HG02943 (cell line): ENCODE data around the gene ACOT2.
"Not testable (repeated sequence)": the region's sequence is repeated elsewhere in the genome, so short reads cannot be mapped to it uniquely, and the experiment has no call there.

ENCODE experiments used
- ATAC-seq: cut with Tn5 transposase; IDR thresholded peaks from one replicate; pipeline ENCODE4 v1.9.1; 2021; ENCODE audit warnings: mild to moderate bottlenecking, low read depth, moderate library complexity; ENCODE audit not compliant: unreplicated experiment

Gene ACOT2, protein sequence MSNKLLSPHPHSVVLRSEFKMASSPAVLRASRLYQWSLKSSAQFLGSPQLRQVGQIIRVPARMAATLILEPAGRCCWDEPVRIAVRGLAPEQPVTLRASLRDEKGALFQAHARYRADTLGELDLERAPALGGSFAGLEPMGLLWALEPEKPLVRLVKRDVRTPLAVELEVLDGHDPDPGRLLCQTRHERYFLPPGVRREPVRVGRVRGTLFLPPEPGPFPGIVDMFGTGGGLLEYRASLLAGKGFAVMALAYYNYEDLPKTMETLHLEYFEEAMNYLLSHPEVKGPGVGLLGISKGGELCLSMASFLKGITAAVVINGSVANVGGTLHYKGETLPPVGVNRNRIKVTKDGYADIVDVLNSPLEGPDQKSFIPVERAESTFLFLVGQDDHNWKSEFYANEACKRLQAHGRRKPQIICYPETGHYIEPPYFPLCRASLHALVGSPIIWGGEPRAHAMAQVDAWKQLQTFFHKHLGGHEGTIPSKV

DNA sequence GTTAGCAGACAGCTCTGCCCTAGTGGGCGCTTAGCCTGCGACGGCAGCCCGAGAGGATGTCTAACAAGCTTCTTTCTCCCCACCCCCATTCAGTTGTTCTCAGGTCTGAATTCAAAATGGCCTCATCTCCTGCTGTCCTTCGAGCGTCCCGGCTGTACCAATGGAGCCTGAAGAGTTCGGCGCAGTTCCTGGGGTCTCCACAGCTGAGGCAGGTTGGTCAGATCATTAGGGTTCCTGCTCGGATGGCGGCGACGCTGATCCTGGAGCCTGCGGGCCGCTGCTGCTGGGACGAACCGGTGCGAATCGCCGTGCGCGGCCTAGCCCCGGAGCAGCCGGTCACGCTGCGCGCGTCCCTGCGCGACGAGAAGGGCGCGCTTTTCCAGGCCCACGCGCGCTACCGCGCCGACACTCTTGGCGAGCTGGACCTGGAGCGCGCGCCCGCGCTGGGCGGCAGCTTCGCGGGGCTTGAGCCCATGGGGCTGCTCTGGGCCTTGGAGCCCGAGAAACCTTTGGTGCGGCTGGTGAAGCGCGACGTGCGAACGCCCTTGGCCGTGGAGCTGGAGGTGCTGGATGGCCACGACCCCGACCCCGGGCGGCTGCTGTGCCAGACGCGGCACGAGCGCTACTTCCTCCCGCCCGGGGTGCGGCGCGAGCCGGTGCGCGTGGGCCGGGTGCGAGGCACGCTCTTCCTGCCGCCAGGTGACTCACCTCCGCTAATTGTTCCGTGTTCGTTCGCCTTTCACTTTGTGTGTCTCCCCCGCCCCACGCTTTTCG is at the start of gene ACOT2:
ACOT2 (plus strand) TSS at position 29 of the 774 bp plus-strand sequence; CDS start at position 57, 28 bp downstream.
- ATAC-seq = not testable (repeated sequence)

DNA sequence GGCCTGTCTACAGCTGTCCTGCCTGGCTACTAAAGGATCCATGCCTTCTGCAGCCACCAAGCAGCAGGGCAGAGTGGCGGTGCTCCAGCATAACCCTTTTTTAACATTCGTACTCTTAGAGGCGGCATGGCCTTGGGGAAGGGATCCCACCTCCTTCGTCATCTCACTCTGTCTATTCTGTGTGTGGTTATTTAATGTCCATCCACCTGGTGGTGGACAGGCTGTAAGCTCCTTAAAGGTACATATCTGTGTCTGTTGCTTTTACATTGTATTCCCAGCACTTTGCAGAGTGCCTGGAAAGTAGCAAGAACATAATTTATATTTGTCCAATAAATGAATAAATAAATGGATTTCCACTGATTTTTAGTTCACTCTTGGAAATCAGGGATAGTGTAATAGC is 47.8 kb upstream of the ACOT2 start:
- no peak for ATAC-seq

DNA sequence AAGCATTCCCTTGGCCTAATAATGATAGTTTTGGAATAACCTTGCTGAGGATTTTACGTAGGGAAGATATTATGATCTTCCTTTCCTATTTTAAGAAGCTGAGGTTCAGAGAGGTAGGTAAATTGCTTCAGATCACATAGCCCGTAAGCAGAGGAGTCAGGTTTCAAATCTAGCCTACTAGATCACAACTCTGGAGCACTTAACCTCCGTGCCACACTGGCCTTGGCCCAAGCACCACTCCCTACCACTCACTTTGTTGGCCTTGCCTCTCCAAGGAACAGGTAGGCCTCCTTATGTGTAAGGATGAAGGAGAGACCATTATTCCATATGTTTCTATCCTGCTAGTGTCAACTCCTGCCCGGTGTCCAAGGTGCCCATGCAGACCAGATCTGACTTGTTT is 44.5 kb upstream of the ACOT2 start:
- no peak for ATAC-seq

DNA sequence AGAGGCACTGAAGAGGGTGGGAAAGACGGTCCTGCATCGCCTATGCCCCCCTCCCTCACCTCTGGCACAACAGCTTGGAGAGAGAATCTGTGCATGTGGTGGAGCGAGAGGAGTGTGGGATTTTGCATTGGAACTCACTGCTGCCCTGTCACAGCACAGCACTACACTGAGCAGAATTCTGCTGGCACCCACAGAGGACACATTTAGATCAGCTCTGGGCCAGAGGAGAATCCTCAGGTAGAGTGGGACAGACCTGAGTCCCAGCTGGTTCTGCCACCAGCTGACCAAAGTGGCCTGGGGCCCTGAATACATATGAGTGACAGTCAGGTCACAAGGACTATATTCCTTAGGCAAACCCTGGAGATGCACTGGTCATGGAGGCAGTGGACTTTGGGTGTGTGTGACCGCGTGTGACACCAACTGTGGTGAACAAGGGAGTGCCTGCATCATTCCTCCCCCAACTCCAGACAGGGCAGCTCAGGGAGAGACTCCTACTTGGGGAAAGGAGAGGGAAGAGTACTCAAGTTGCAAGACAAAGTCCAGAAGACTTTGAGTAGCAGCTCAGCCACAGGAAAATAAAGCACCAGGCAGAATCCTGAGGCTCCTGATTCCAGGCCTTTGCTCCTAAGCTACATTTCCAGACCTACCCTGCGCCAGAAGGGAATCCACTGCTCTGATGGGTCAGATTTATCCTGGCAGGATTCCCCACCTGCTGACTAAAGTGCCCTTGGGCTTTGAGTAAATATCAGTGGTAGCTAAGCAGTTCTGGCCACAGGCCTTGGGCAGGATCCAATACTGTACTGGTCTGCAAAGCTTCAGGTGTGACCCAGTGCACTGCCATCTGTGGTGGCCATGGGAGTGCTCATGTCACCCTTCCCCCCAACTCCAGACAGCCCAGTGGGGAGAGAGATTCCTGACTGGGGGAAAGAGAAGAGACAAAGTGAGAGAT is 42.7 kb upstream of the ACOT2 start:
- no peak for ATAC-seq

DNA sequence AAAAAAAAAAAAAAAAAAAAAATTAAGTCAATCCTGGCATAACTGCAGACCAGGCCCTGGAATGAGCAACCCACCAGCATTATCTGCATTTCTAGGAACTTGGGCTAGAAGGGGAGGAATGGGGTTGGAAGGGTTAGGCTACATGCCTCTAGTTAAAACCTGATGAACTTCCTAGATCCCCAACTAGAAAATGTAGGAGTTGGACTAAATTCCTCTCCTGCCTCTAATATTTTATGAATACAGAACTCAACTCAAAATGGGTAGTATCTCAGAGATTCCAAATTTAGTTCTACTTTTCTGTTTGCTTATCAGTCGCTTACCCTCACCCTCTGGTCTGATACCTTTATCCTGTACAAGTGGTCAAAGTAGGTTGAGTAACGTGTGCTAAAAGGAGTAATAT is 39.7 kb upstream of the ACOT2 start:
- not testable (repeated sequence) for ATAC-seq

DNA sequence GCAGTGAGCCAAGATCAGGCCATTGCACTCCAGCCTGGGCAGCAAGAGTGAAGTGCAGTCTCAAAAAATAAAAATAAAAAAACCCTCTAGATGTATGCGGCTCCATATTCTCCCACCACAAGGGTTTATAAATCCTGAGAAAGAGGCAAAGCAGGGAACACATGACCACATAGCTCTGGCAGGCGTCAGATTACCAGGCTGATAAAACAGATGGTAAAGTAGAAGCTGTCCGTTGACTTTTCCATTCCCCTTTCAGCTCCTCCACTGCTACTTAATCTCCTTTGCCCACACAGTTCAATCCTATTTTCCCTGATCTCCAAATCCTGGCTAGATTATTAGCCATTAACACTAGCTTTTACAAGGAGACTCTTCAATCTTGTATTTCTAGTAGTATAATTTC is 37.0 kb upstream of the ACOT2 start:
- not testable (repeated sequence) for ATAC-seq

DNA sequence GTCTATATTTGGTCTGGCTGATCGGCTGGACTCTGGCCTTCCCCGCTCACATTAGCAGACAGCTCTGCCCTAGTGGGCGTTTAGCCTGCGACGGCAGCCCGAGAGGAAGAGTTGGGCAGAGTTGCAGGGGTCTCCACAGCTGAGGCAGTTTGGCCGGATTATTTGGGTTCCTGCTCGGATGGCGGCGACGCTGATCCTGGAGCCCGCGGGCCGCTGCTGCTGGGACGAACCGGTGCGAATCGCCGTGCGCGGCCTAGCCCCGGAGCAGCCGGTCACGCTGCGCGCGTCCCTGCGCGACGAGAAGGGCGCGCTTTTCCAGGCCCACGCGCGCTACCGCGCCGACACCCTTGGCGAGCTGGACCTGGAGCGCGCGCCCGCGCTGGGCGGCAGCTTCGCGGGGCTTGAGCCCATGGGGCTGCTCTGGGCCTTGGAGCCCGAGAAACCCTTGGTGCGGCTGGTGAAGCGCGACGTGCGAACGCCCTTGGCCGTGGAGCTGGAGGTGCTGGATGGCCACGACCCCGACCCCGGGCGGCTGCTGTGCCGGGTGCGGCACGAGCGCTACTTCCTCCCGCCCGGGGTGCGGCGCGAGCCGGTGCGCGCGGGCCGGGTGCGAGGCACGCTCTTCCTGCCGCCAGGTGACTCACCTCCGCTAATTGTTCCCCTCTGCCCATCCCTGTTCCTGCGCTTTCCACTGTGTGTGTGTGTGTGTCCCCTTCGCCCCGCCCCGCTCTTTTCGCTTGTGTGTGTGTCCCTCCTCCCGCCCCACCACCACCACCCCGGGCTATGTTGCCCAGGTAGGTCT is 31.6 kb upstream of the ACOT2 start:
- not testable (repeated sequence) for ATAC-seq

DNA sequence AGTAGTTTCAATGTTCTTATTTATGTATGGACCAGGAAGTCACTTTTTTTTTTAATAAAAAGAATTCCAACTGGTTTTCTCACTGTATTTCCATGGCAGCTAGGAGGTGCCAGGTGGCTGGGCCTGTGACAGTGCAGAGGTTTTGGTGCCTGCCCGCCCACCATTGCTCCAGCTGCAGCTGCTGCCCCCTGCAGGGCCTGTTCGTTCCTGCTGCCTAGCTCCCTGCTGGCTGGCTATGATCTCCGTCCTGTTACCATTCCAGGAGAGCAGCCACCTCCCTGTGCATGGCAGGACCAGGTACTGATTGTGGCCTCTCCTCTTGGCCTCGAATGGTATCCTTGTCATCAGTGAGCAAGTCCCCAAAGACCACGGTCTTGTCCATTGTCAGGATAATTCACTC is 30.0 kb upstream of the ACOT2 start:
- ATAC-seq = not testable (repeated sequence)

DNA sequence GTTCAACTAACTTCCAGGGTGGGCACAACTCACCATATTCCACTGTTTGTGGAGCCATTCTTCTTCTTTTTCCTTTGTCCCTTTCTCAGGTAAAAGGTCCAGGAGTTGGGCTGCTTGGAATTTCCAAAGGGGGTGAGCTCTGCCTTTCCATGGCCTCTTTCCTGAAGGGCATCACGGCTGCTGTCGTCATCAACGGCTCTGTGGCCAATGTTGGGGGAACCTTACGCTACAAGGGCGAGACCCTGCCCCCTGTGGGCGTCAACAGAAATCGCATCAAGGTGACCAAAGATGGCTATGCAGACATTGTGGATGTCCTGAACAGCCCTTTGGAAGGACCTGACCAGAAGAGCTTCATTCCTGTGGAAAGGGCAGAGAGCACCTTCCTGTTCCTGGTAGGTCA is 26.1 kb upstream of the ACOT2 start:
- ATAC-seq = not testable (repeated sequence)

DNA sequence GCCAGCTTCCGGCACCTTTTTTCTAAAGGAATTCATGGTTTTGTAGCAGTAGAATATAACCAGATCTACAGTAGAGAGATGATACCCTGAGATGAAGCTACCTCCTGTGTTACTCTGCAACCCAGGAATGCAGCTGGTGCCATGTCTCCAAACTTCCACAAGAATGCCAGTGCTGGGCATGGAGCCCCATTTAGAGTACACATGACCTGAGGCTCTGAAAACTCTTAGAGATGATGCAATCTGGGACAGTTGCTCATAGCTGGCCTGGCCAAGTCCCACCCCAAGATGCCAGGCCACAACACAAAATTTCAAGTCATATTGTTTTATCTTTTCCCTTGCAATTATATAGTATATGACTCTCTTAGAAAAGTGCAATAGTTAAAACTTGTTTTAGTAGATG is 23.7 kb upstream of the ACOT2 start:
- not testable (repeated sequence) for ATAC-seq

DNA sequence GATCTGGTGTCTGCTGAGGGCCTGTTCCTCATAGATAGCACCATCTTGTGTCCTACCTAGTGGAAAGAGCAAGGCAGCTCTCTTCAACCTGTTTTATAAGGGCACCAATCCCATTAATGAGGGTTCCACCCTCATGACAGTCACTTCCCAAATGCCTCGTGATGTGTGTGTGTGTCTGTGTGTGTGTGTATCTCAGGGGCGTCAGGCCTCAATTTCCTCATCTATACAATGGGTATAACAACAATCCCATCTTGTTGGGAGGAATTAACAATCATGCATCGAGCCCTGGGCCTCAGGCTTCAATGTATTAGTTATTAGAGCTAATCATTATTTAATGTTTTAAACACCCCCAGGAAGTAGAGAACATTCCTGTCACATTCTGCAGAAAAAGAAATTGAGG is 19.9 kb upstream of the ACOT2 start:
- not testable (repeated sequence) for ATAC-seq

DNA sequence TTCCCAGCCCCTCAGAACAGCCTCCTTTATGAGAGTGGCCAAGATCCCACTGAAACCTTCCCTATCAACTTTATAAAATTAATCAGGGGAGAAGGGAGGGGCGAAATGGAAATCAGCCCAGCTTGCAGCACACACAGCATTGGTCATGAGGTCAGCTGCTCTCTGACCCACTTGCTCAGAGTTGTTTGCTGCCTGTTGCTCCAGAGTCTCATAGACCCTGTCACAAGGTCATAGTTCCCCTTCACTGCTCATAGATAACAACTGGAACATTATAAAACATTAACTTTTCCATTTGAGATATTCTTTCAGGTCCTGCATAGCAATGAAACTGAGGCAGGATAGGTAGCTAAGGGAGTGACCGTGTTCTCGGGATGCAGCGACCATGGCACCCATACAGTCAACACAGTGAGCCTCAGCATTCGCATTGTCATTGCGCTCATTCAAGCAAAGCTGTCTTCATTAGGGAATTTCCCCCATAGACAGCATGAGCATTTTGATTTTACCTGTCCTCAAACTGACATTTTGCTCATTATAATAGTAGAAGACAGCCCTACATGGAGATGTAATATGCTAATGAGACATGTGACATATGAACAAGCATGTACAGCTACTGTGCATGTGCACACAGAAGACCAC is 19.0 kb upstream of the ACOT2 start:
- not testable (repeated sequence) for ATAC-seq

DNA sequence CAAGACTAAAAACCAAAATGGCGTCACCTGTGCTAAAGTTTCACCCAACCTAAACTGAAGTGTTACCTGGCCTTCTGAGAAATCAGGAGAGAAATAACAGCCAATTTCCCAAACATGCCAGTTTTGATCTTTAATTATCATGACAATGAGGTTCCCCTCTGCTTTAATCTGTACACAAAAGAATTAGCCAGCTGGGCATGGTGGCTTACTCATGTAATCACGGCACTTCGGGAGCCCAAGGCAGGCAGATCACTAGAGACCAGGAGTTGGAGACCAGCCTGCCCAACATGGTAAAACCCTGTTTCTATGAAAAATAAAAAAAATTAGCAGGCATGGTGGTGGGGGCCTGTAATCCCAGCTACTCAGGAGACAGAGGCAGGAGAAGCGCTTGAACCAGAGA is 15.2 kb upstream of the ACOT2 start:
- no peak for ATAC-seq

DNA sequence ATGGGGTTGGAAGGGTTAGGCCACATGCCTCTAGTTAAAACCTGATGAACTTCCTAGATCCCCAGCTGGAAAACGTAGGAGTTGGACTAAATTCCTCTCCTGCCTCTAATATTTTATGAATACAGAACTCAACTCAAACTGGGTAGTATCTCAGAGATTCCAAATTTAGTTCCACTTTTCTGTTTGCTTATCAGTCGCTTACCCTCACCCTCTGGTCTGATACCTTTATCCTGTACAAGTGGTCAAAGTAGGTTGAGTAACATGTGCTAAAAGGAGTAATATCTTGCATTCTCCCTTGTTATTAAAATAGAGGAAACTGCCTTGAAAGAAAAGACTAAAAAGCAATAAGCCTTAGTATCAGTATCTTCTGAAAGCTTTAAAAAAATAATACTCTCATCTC is 11.8 kb upstream of the ACOT2 start:
- not testable (repeated sequence) for ATAC-seq

DNA sequence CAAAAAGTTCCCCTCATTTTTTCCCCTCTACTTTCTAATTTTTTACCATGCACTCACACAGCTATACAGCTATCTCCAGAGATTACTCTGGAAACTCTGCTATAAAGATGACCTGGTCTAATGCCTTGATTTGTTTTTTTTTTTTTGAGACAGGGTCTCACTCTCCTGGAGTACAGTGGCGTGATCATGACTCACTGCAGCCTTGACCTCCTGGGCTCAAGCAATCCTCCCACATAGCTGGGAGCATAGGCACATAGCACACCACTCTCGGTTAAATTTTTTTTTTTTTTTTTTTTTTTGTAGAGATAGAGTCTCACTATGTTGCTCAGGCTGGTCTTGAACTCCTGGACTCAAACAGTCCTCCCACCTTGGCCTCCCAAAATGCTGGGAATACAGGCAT is 10.8 kb upstream of the ACOT2 start:
- not testable (repeated sequence) for ATAC-seq

DNA sequence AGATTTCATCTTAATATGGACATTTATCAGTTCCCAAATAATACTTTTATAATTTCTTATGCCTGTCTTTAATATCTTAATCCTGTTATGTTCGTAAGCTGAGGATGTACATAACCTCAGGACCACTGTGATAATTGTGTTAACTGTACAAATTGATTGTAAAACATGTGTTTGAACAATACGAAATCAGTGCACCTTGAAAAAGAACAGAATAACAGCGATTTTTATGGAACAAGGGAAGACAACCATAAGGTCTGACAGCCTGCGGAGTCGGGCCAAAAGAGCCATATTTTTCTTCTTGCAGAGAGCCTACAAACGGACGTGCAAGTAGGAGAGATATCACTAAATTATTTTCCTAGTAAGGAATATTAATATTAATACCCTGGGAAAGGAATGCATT is 6.8 kb upstream of the ACOT2 start:
- not testable (repeated sequence) for ATAC-seq

DNA sequence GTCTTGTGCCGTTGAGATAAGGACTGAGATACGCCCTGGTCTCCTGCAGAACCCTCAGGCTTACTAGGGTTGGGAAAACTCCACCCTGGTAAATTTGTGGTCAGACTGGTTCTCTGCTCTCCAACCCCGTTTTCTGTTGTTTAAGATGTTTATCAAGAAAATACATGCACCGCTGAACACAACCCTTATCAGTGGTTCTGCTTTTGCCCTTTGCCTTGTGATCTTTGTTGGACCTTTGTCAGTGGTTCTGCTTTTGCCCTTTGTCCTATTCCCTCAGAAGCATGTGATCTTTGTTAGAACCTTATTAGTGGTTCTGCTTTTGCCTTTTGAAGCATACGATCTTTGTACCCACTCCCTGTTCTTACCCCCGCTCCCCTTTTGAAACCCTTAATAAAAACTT is 6.3 kb upstream of the ACOT2 start:
- ATAC-seq = not testable (repeated sequence)

DNA sequence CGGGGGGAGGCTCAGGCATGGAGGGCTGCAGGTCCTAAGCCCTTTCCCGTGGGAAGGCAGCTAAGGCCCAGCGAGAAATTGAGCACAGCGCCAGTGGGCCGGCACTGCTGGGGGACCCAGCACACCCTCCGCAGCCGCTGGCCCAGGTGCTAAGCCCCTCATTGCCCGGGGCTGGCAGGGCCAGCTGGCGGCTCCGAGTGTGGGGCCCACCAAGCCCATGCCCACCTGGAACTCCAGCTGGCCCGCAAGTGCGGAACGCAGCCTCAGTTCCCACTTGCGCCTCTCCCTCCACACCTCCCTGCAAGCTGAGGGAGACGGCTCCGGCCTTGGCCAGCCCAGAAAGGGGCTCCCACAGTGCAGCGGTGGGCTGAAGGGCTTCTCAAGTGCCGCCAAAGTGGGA is 2.6 kb upstream of the ACOT2 start:
- not testable (repeated sequence) for ATAC-seq

DNA sequence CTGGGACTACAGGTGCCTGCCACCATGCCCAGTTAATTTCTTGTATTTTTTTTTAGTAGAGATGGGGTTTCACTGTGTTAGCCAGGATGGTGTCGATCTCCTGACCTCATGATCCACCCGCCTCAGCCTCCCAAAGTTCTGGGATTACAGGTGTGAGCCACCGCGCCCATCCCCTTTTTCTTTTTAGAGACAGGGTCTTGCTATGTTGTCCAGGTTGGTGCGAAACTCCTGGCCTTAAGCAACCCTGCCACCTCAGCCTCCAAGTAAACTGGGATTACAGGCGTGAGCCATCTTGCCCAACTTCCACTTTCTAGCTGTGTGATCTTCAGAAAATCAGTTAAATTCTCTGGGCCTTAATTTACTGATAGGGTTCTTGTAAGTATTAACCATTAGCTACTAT is 2.1 kb upstream of the ACOT2 start:
- not testable (repeated sequence) for ATAC-seq
